Fibroblast of upper back skin (primary cell): Measurements from ENCODE around the gene FCGR2B.
A peak's percentile ranks its signal among the peaks of the same experiment; 100 is the strongest.
"Not testable (repeated sequence)": the region's sequence is repeated elsewhere in the genome, so short reads cannot be mapped to it uniquely, and the experiment has no call there.

Experiments used
- DNase-seq: peaks from one replicate; pipeline ENCODE4 v3.0.0-alpha.2; 2013

The FCGR2B gene

GRCh38 chr1:161706482-161707347 lies 43.8 kb downstream of the FCGR2B start, which contains the start of gene FCRLA:
Gene FCRLA (plus strand): TSS chr1:161707229. CDS start chr1:161707265, 36 bp downstream.
- peak; percentile 97 for DNase-seq

- no peak for DNase-seq
Measured at GRCh38 chr1:161707503-161707902, 44.6 kb downstream of the FCGR2B start.

- DNase-seq = no peak
Measured at GRCh38 chr1:161709373-161709772, 46.4 kb downstream of the FCGR2B start.

GRCh38 chr1:161710560-161710959 lies 47.6 kb downstream of the FCGR2B start:
- DNase-seq = peak; percentile 44

DNA sequence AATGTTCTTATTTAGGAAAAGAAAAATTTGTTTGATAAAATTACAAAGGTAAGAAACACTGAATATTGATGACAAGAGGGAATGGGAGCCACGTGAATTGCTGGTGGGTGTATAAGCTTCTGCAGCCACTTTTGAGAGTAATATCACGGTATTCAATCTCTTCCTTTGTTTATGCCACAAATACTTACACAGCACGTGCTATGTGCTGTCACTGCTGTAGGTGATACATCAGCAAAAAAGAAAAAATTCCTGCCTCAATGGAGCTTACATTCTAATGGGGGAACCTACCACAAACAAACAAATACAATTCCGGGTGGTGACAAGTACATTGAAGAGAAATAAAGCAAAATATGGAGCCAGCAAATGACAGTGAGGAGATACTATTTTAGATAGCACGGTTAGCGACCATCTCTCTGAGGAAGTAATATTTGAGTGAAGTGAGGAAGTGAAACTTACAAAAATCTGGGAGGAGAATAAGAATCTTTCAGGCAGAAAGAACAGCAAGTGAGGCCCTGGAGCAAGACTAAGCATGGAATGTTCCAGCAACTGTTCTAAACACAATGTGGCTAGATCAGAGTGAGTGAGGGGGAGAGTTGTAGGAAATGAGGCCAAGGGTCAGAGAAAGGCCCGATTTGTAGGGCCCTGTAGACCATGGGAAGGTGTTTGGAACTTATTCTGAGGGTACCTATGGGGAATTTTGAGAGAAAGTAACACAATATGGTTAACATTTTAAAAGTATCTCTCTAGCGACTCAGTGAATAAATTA lies 55.8 kb downstream of the FCGR2B start:
- no peak for DNase-seq

GRCh38 chr1:161719325-161719611 lies 56.3 kb downstream of the FCGR2B start:
- no peak for DNase-seq

GRCh38 chr1:161720422-161720821 lies 57.5 kb downstream of the FCGR2B start:
- DNase-seq = no peak

DNA sequence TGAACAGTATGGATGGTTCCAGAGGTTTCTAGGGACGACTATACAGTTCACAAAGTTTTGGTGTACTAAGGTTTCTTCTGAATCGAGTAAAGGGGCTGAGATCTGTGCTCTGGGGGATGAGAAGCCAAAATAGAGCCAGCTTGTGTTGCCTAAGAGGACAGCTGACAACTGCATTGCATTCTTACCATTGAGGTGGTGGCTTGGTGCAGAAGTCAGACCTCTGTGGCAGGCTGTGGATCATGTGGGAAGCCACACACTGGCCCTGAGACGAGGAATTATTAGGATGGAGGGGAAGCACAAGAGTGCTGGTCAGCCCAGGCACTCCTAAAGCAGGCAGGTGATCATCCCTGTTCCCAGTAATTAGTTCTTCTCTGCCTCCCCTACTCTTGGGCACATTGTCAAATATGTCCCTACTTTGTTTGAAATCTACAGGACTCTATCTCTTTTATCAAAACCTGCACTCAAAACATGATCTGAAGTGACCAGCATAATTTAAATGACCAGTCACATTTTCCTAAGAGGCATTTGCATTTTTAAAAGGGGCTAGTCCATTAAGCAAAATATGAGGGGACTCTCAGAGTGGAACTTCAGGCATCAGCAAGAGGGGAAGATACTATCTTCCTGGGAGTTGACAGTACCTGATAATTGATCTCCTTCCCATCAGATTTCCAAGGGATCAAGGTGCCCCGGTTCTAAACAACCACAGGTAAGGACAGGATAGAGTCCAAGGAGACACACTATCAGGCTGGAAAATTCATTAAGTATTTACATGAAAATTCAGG lies 58.2 kb downstream of the FCGR2B start, which contains the start of gene FCRLB:
Gene FCRLB, plus strand, starts transcription at position 589 of the 782 bp plus-strand sequence. CDS start 1,129 bp downstream, outside the sequence.
- no peak for DNase-seq

- peak; percentile 88 for DNase-seq
Measured at GRCh38 chr1:161721738-161722343, 58.9 kb downstream of the FCGR2B start.

- DNase-seq = no peak
Measured at GRCh38 chr1:161722406-161722805, 59.5 kb downstream of the FCGR2B start.

GRCh38 chr1:161723459-161724141 lies 60.7 kb downstream of the FCGR2B start:
- DNase-seq = no peak

DNA sequence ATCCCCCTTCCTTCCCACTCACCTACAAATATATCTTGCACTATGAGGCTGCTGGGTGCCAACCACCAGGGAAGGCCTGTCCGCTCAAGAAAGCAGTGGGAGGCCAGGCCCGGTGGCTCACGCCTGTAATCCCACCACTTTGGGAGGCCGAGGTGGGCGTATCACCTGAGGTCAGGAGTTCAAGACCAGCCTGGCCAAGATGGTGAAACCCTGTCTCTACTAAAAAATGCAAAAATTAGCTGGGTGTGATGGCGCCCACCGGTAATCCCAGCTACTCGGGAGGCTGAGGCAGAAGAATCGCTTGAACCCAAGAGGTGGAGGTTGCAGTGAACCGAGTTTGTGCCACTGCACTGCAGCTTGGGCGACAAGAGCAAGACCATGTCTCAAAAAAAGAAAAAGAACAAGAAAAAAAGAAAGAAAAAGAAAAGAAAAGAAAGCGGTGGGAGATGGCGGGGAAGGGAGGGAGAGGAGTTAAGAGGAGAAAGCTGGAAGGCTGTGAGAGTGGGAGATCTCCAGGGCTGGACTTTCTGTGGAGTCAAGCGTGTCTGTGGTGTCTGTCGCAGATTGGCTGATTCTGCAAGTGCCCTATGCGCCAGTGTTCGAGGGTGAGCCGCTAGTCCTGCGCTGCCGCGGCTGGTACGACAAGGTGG lies 62.4 kb downstream of the FCGR2B start:
- not testable (repeated sequence) for DNase-seq

GRCh38 chr1:161725908-161726472 lies 63.0 kb downstream of the FCGR2B start:
- peak; percentile 40 for DNase-seq

GRCh38 chr1:161726473-161727255 lies 63.7 kb downstream of the FCGR2B start:
- DNase-seq = peak; percentile 85

DNA sequence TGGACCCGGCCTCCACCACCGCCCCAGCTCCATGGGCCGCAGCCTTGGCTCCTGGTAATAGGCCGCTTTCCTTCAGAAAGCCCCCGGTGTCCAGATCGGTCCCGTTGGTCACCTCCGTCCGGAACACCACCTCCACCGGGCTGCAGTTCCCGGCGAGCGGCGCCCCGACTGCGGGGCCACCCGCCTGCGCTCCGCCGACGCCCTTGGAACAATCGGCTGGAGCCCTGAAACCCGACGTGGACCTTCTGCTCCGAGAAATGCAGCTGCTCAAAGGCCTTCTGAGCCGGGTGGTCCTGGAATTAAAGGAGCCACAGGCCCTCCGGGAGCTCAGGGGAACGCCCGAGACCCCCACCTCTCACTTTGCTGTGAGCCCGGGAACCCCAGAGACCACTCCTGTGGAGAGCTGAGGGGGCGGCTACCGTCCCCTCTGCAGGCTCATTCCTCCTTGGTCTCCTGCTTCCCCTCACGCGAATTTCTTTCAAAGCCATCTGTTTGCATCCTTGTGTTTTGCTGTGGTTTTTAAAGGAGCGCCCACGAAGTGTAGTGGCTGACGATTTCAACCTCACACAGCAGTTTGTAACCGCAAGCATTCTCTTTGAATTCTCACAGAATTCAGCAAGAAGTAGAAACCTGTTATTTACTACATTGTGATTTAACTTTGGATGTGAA lies 64.4 kb downstream of the FCGR2B start:
- DNase-seq = peak; percentile 87
